Gastrocnemius medialis (tissue), 4 donors: ENCODE measurements around the gene FHOD1.

Source experiments
- CTCF ChIP-seq, 5 experiments: fragments of 450-650 bp in 3 of 5; fragments of 200-600 bp in 2 of 5; sonication (generic) in 2 of 5; IDR thresholded peaks in 4 of 5; conservative IDR thresholded peaks in 1 of 5; 1 replicate in 4 of 5; 2 replicates in 1 of 5; pipeline ENCODE4 v1.5.1; 2016 to 2019; ENCODE audit warnings: antibody characterized with exemption in 5 of 5, mild to moderate bottlenecking in 3 of 5, moderate library complexity in 3 of 5
- POLR2A ChIP-seq, 2 donors: fragments of 450-650 bp; IDR thresholded peaks; one replicate each; pipeline ENCODE4 v1.6.1; 2017; ENCODE audit warnings: antibody characterized with exemption in 2 of 2, mild to moderate bottlenecking in 2 of 2, moderate library complexity in 2 of 2

GRCh38 chr16:67180166-67180565 lies 67.1 kb downstream of the FHOD1 start:
- no peak for TF ChIP-seq CTCF (IDR thresholded peaks at IDR 0.05 in 4 of 5, conservative IDR thresholded peaks at IDR 0.05 in 1 of 5)
- TF ChIP-seq POLR2A (IDR thresholded peaks at IDR 0.05) = no peak
